Measurements from ENCODE around the gene ACBD6.

- peak; percentile 33; the same call in 1 of the 2 replicates for TF ChIP-seq CTCF (conservative IDR thresholded peaks at IDR 0.05; ENCODE audit: low read depth, low read length)
- TF ChIP-seq EZH2 (IDR thresholded peaks at IDR 0.05; ENCODE audit: borderline replicate concordance, low read depth, low read length, poor library complexity, severe bottlenecking): no peak
Observed at GRCh38 chr1:180507795-180508724, 5.7 kb upstream of the ACBD6 start.
